ENCODE data around the gene P2RY8. TPM values are rescaled to one million over a fixed set of nuclear protein-coding genes. Genes with fewer than 3 reads are reported as not detected.
A peak's percentile ranks its signal among the peaks of the same experiment; 100 is the strongest.

P2RY8 gene
- total and polyA plus RNA-seq, 2 donors from 2014 or later, result 1.4 to 6.6 TPM

DNA sequence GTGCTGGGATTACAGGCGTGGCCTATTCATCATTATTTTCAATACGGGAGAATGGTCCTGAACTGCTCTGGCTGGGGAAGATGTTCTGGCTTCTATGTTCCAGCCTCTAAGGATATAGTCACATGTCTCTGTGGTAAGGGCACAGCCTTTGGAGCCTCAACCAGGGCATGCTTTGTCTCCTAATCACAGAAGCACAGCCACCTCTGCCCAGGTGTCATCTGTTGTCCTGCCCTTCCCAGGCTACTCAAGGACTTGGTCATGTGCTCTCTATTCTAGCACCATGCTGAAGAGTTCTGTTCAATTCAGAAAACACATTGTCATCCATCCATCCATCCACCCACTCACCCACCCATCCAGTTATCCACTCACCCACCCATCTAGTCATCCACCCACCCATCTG lies 113.8 kb downstream of the P2RY8 start:
- intact Hi-C loops (cut with DNase I), result no loop called here
- Histone ChIP-seq H3K9me3 (ENCODE audit: control insufficient read depth in 2 of 3, insufficient read depth in 1 of 3, low read length in 3 of 3) (peaks cover 0 to 8% (median 4%) of the 10 kb centered on the region in 3 donors), H3K9ac (ENCODE audit: low read length in 3 of 3) (no peak overlapping the region), H3K27ac (ENCODE audit: low read depth in 2 of 2, low read length in 2 of 2) (no peak overlapping the region), H3K27me3 (ENCODE audit: control insufficient read depth, insufficient read depth, low read length) (no peaks in the 10 kb centered on the region), H3K36me3 (ENCODE audit: control insufficient read depth in 2 of 3, insufficient read depth in 3 of 3, low read length in 3 of 3) (peaks cover 6 to 18% (median 10%) of the 10 kb centered on the region in 3 donors), H3K4me3 (ENCODE audit: low read length in 3 of 3) (no peak overlapping the region), H3K4me1 (ENCODE audit: control insufficient read depth in 2 of 3, insufficient read depth in 2 of 3, low read depth in 1 of 3, low read length in 3 of 3) (no peaks in the 10 kb centered on the region)
- DNase-seq, result peak in 1 of 5 donors; percentile 1
- TF ChIP-seq, protein P1, sequence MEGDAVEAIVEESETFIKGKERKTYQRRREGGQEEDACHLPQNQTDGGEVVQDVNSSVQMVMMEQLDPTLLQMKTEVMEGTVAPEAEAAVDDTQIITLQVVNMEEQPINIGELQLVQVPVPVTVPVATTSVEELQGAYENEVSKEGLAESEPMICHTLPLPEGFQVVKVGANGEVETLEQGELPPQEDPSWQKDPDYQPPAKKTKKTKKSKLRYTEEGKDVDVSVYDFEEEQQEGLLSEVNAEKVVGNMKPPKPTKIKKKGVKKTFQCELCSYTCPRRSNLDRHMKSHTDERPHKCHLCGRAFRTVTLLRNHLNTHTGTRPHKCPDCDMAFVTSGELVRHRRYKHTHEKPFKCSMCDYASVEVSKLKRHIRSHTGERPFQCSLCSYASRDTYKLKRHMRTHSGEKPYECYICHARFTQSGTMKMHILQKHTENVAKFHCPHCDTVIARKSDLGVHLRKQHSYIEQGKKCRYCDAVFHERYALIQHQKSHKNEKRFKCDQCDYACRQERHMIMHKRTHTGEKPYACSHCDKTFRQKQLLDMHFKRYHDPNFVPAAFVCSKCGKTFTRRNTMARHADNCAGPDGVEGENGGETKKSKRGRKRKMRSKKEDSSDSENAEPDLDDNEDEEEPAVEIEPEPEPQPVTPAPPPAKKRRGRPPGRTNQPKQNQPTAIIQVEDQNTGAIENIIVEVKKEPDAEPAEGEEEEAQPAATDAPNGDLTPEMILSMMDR (IDR thresholded peaks at IDR 0.05; ENCODE audit: borderline replicate concordance, extremely low read depth, insufficient read depth), result no peak
- no peak for FAIRE-seq

DNA sequence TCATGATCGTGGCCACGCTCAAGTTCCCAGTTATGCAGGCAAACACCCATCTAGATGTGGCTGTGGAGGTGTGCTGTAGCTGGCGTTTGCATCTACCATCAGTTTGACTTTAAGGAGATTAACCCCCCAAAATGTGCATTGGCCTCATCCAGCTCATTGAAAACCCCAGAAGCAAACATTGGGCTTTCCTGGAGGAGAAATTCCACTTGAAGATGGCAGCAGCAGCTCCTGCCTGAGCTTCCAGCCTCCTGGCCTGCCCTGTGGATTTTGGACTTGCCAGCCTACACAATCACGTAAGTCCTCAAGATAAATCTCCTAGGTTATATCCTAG lies 114.9 kb downstream of the P2RY8 start:
- Histone ChIP-seq H3K4me3 (ENCODE audit: low read length in 3 of 3) (no peak overlapping the region), H3K27me3 (ENCODE audit: control insufficient read depth, insufficient read depth, low read length) (no peaks in the 10 kb centered on the region), H3K36me3 (ENCODE audit: control insufficient read depth in 2 of 3, insufficient read depth in 3 of 3, low read length in 3 of 3) (peaks cover 7 to 21% (median 13%) of the 10 kb centered on the region in 3 donors), H3K9ac (ENCODE audit: low read length in 3 of 3) (no peak overlapping the region), H3K9me3 (ENCODE audit: control insufficient read depth in 2 of 3, insufficient read depth in 1 of 3, low read length in 3 of 3) (peaks cover 0 to 9% (median 4%) of the 10 kb centered on the region in 3 donors), H3K27ac (ENCODE audit: low read depth in 2 of 2, low read length in 2 of 2) (no peak overlapping the region), H3K4me1 (ENCODE audit: control insufficient read depth in 2 of 3, insufficient read depth in 2 of 3, low read depth in 1 of 3, low read length in 3 of 3) (no peaks in the 10 kb centered on the region)
- intact Hi-C loops (cut with DNase I), result no loop called here
- FAIRE-seq, result no peak
- DNase-seq, result peak in 1 of 5 donors; percentile 21
- TF ChIP-seq, protein P1 (IDR thresholded peaks at IDR 0.05; ENCODE audit: borderline replicate concordance, extremely low read depth, insufficient read depth), result no peak

DNA sequence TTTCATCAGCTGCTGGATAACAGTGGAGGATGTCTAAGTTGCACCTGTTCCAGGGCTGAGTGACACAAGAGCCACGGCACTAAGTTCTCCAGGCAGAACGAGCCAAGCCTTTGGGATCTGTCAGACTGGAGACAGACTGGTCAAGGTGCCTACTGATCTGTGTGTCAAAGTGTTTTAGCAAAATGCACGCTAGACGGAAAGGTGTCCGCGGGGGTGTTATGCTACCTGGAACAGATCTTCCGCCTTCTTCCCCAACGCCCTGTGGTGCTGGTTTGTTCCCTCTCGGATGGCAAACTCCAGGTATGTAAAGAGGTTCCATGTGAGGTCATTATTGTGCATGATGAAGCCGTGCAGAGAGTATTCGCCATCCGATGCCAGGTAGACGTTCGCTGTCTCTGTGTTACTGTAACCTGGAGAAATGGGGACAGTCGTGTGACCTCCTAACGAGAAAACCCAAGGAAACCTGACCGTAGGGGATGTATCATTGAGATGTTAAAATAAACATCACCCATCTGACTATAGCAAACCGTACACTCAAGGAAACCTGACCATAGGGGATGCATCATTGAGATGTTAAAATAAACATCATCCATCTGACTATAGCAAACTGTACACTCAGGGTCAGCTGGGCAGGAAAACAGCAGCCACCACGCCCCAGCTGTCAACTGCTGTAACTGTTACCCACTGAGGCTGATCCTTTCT lies 115.4 kb downstream of the P2RY8 start:
- FAIRE-seq (no peak), DNase-seq (peak in 1 of 5 donors; percentile 35)
- Histone ChIP-seq H3K9ac (ENCODE audit: low read length in 3 of 3) (no peak overlapping the region), H3K27ac (ENCODE audit: low read depth in 2 of 2, low read length in 2 of 2) (no peak overlapping the region), H3K36me3 (ENCODE audit: control insufficient read depth in 2 of 3, insufficient read depth in 3 of 3, low read length in 3 of 3) (peaks cover 12 to 21% (median 19%) of the 10 kb centered on the region in 3 donors), H3K9me3 (ENCODE audit: control insufficient read depth in 2 of 3, insufficient read depth in 1 of 3, low read length in 3 of 3) (peaks cover 0 to 9% (median 4%) of the 10 kb centered on the region in 3 donors), H3K4me1 (ENCODE audit: control insufficient read depth in 2 of 3, insufficient read depth in 2 of 3, low read depth in 1 of 3, low read length in 3 of 3) (no peaks in the 10 kb centered on the region), H3K27me3 (ENCODE audit: control insufficient read depth, insufficient read depth, low read length) (no peaks in the 10 kb centered on the region), H3K4me3 (ENCODE audit: low read length in 3 of 3) (no peak overlapping the region)
- TF ChIP-seq, protein P1 (IDR thresholded peaks at IDR 0.05; ENCODE audit: borderline replicate concordance, extremely low read depth, insufficient read depth), result no peak
- intact Hi-C loops (cut with DNase I), result no loop called here
